CD4-positive, alpha-beta T cell treated with Interleukin-4 for 1 hour (primary cell): Measurements from ENCODE around the gene PLEKHJ1.

Source experiments
- DNase-seq, 2 donors: peaks; one replicate each; pipeline ENCODE4 v3.0.0-alpha.2; 2020 to 2022

The PLEKHJ1 gene

GRCh38 chr19:2194513-2195078 is 41.5 kb downstream of the PLEKHJ1 start:
- no peak for DNase-seq

- no peak for DNase-seq
Observed at GRCh38 chr19:2193807-2194206, 42.3 kb downstream of the PLEKHJ1 start.

- no peak for DNase-seq
Observed at GRCh38 chr19:2192862-2193261, 43.3 kb downstream of the PLEKHJ1 start.

- DNase-seq: no peak
Observed at GRCh38 chr19:2191456-2192310, 44.4 kb downstream of the PLEKHJ1 start.

GRCh38 chr19:2190848-2191455 is 45.2 kb downstream of the PLEKHJ1 start:
- DNase-seq: no peak

GRCh38 chr19:2189880-2190279 is 46.2 kb downstream of the PLEKHJ1 start:
- no peak for DNase-seq

- no peak for DNase-seq
Observed at GRCh38 chr19:2188708-2189385, 47.3 kb downstream of the PLEKHJ1 start.

GRCh38 chr19:2187159-2187558 is 49.0 kb downstream of the PLEKHJ1 start:
- no peak for DNase-seq

GRCh38 chr19:2186071-2186846 is 49.9 kb downstream of the PLEKHJ1 start:
- DNase-seq: no peak

GRCh38 chr19:2185734-2186070 is 50.4 kb downstream of the PLEKHJ1 start:
- no peak for DNase-seq

- no peak for DNase-seq
Observed at GRCh38 chr19:2184422-2184975, 51.6 kb downstream of the PLEKHJ1 start.
